ENCODE results near the gene CCDC174. TPM values are rescaled to one million over a fixed set of nuclear protein-coding genes. Genes with fewer than 3 reads are reported as not detected.
A peak's percentile ranks its signal among the peaks of the same experiment; 100 is the strongest.
"Not testable (repeated sequence)": the region's sequence is repeated elsewhere in the genome, so short reads cannot be mapped to it uniquely, and the experiment has no call there.

Gene CCDC174
- total RNA-seq, 3 donors from 2014 or later = 18.4 to 34.8 (median 30.8) TPM

- DNase-seq (ENCODE audit: low spot score in 2 of 2) = no peak
- Histone ChIP-seq H3K27me3 (no peaks in the 10 kb centered on the region), H3K9me3 (no peaks in the 10 kb centered on the region), H3K27ac (no peak overlapping the region), H3K36me3 (no peaks in the 10 kb centered on the region), H3K4me3 (no peak overlapping the region), H3K4me1 (peaks cover 0 to 19% of the 10 kb centered on the region in 2 donors)
- intact Hi-C loops (cut with DNase I; ENCODE audit: low total_unique reads) = no loop called here
- no peak for TF ChIP-seq POLR2A (IDR thresholded peaks at IDR 0.05)
- TF ChIP-seq CTCF (IDR thresholded peaks at IDR 0.05) = no peak
- TF ChIP-seq POLR2AphosphoS5 (IDR thresholded peaks at IDR 0.05) = no peak
These were observed 2.1 kb upstream of the CCDC174 start for GRCh38 chr3:14649466-14649865.

GRCh38 chr3:14650193-14650592 is 1.4 kb upstream of the CCDC174 start:
- Histone ChIP-seq H3K36me3 (no peaks in the 10 kb centered on the region), H3K9me3 (no peaks in the 10 kb centered on the region), H3K27me3 (no peaks in the 10 kb centered on the region), H3K4me3 (no peak overlapping the region), H3K27ac (no peak overlapping the region), H3K4me1 (peaks cover 0 to 19% of the 10 kb centered on the region in 2 donors)
- intact Hi-C loops (cut with DNase I; ENCODE audit: low total_unique reads) = no loop called here
- no peak for TF ChIP-seq POLR2A (IDR thresholded peaks at IDR 0.05)
- TF ChIP-seq POLR2AphosphoS5 (IDR thresholded peaks at IDR 0.05) = no peak
- no peak for TF ChIP-seq CTCF (IDR thresholded peaks at IDR 0.05)
- no peak for DNase-seq (ENCODE audit: low spot score in 2 of 2)

GRCh38 chr3:14652360-14652907 is 872 bp downstream of the CCDC174 start:
- DNase-seq (ENCODE audit: low spot score in 2 of 2); H3K9me3 ChIP-seq; H3K27me3 ChIP-seq; H3K36me3 ChIP-seq; intact Hi-C loops (cut with DNase I; ENCODE audit: low total_unique reads): not testable (repeated sequence)
- Histone ChIP-seq H3K27ac (peak overlapping the region; percentile 97), H3K4me1 (peaks cover 0 to 19% of the 10 kb centered on the region in 2 donors), H3K4me3 (peak overlapping the region; percentile 82 to 95 (median 89))

GRCh38 chr3:14657579-14657978 is 6.0 kb downstream of the CCDC174 start:
- no peak for TF ChIP-seq POLR2A (IDR thresholded peaks at IDR 0.05)
- no peak for TF ChIP-seq CTCF (IDR thresholded peaks at IDR 0.05)
- no peak for TF ChIP-seq POLR2AphosphoS5 (IDR thresholded peaks at IDR 0.05)
- Histone ChIP-seq H3K36me3 (peaks cover under 1% of the 10 kb centered on the region), H3K9me3 (no peaks in the 10 kb centered on the region), H3K4me1 (peaks cover 0 to 15% of the 10 kb centered on the region in 2 donors), H3K27ac (no peak overlapping the region), H3K27me3 (no peaks in the 10 kb centered on the region), H3K4me3 (no peak overlapping the region)
- DNase-seq (ENCODE audit: low spot score in 2 of 2) = no peak
- intact Hi-C loops (cut with DNase I; ENCODE audit: low total_unique reads) = no loop called here

DNA sequence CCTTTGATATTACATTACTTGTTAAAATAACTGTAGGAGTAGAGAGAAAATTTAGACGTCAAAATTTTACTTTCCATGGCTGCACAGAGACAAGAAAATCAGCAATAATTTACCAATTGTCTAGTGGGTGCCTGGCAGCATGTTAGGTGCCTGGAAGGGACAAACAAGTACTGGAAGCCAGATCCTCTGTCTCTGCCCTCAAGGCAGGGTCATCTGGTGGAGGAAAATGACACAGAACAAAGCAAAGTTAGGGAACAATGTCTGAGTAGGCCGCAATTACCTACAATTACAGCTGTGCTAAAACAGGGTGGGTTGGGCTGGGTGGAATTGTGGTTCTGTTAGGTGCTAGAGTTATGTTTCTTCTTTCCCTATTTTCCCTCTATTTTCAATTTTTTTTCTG is 7.4 kb downstream of the CCDC174 start:
- Histone ChIP-seq H3K9me3 (no peaks in the 10 kb centered on the region), H3K4me3 (no peak overlapping the region), H3K36me3 (peaks cover 6% of the 10 kb centered on the region), H3K27me3 (no peaks in the 10 kb centered on the region), H3K4me1 (peaks cover 0 to under 1% of the 10 kb centered on the region in 2 donors), H3K27ac (no peak overlapping the region)
- TF ChIP-seq CTCF (IDR thresholded peaks at IDR 0.05) (no peak), POLR2A (IDR thresholded peaks at IDR 0.05) (no peak), POLR2AphosphoS5 (IDR thresholded peaks at IDR 0.05) (no peak)
- DNase-seq (ENCODE audit: low spot score in 2 of 2) = no peak
- intact Hi-C loops (cut with DNase I; ENCODE audit: low total_unique reads) = no loop called here

- H3K9me3 ChIP-seq = no peaks in the 10 kb centered on the region
- no peaks in the 10 kb centered on the region for H3K27me3 ChIP-seq
- no peak overlapping the region for H3K4me3 ChIP-seq
- no peaks in the 10 kb centered on the region for H3K4me1 ChIP-seq
- no peak for TF ChIP-seq POLR2AphosphoS5 (IDR thresholded peaks at IDR 0.05)
- DNase-seq (ENCODE audit: low spot score in 2 of 2) = no peak
- intact Hi-C loops (cut with DNase I; ENCODE audit: low total_unique reads) = no loop called here
- peaks cover 15% of the 10 kb centered on the region for H3K36me3 ChIP-seq
- no peak overlapping the region for H3K27ac ChIP-seq
These were observed 9.4 kb downstream of the CCDC174 start for GRCh38 chr3:14660942-14661341.
